Left lobe of liver (tissue), 2 donors: Measurements from ENCODE around the gene TMEM201. TPM values are rescaled to one million over a fixed set of nuclear protein-coding genes. Genes with fewer than 3 reads are reported as not detected.

ENCODE experiments used
- ATAC-seq: fragments of 200-7000 bp; cut with Tn5 transposase; one replicate; pipeline ENCODE4 v1.9.1; 2020; ENCODE audit warnings: mild to moderate bottlenecking, moderate library complexity
- DNase-seq: peaks from one replicate; pipeline ENCODE4 v3.0.0-alpha.2; 2020; ENCODE audit warnings: low spot score
- total RNA-seq: library from RNA; stranded (reverse); gene quantifications from one replicate; pipeline ENCODE4 v1.2.1, GENCODE V29; 2021
- donor health status: DM: no; HTN: no; CAD: no; lungs with moderate emphysema.
- donor health status: DM: no; HTN: yes; CAD: no.

TMEM201 gene
- total RNA-seq, 1 donor from 2014 or later = 2.0 TPM

DNA sequence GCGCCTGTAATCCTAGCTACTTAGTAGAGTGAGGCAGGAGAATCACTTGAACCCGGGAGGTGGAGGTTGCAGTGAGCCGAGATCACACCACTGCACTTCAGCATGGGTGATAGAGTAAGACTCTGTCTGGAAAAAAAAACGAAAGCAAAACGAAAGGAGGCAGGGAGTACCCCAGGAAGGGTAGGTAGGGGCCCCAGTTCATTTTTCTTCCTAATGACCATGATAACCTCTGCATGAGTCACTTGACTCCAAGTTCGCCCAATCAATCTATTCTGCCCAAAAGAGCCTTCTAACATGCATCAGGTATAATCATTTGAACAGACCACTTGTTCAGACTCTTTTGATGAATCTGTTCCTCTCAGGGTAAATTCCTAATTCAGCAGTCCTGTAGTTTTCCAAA is 13.2 kb upstream of the TMEM201 start:
- ATAC-seq = no peak
- no peak for DNase-seq

DNA sequence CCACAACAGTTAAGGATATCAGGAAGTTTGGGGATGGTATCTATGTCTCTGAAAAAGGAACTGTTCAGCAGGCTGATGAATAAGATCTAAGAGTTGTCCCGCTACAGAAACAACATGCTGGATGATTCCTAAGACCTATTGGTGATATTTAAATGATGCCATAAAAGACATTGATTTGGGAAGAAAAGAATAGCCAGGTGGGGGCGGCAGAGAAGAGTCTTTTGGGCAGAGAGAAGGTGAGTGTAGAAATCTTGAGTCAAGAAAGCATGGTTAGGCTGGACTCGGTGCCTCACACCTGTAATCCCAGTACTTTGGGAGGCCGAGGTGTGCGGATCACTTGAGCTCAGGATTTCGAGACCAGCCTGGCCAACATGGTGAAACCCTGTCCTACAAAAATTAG is 11.8 kb upstream of the TMEM201 start:
- ATAC-seq = no peak
- no peak for DNase-seq

DNA sequence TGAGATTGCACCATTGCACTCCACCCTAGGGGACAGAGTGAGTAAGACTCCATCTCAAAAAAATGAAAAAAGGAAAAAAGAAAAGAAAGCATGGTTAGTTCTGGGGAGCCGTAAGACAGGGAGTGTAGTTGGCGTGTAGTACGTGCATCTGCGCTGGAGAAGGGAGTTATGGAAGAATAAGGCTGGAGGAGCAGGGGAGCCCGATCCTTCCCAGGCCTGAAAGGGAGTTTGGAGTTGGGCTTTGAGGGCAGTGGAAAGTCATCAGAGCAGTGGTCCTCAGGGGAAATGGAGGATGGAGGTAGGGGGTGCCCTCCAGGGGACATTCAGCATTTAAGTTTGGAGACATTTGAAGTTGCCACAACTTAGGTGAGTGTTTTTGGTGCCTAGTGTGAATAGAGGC is 11.3 kb upstream of the TMEM201 start:
- DNase-seq = no peak
- ATAC-seq = no peak

DNA sequence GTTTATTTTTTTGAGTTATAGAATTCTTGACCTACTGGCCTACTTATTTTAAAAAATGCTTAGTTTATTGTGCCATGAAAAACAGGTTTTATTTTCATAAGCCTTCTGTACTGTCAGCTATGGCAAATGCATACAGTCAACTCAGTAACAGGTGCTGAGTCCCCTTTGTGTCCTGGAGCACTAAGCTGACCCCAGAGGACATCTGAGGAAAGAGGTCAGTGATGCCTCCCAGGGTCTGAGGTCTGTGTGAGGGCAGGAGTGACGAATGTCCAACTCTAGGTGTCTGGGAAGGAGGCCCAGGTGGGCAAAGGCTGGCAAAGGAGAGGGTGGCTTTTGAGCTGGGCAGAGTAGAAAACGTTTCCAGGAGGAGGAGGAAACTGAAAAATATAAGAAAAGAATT is 7.8 kb upstream of the TMEM201 start:
- ATAC-seq (no peak), DNase-seq (no peak)

DNA sequence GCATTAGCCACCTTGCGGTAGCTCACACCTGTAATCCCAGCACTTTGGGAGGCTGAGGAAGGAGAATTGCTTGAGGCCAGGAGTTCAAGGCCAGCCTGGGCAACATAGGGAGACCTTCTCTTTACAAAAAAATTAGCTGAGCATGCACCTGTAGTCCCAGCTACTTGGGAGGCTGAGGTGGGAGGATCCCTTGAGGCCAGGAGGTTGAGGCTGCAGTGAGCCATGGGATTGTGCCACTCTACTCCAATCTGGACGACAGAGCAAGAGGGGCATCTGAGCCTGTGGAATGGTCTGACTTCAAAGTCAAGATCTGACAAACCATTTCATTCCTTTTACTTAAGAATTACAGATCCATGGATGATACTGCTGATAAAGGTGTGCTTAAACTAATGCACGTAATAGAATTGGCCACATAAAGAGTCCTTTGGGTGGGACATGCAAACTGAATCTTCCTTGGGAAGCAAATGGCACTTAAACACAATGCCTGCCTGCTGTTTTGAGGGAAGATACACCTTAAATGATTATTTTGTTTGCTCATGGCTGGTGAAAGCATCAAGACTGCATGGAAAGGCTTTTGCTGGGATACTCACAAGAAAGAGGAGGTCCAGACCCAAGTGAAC is 2.5 kb upstream of the TMEM201 start:
- ATAC-seq = no peak
- DNase-seq = no peak

DNA sequence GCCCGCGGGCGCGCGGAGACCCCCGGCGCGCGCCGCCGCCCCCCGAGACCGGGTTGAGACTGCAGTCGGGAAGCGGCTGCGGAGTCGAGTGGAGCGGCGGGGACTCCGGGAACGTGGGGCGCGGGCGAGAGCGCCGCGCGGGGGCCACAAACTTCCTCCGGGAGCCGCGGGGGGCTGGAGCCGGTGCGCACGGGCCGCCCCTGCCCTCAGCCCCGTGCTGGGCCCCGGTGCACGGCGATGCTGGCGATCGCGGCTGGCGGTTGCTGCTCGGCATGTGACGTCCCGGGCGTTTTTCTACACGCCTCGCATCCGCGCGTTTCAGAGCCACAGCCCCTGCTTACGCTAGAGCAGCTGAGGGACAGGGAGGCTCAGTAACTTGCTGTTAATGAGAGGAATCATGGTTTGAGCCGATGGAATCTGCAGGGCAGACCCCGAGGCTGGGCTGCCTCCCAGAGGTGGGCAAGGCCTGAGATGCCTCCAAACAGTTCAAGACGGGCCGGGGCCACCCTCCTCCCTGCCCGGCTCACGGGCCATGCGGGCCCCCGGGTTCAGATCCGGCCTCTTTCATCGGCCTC is 520 bp downstream of the TMEM201 start:
- ATAC-seq = no peak

DNA sequence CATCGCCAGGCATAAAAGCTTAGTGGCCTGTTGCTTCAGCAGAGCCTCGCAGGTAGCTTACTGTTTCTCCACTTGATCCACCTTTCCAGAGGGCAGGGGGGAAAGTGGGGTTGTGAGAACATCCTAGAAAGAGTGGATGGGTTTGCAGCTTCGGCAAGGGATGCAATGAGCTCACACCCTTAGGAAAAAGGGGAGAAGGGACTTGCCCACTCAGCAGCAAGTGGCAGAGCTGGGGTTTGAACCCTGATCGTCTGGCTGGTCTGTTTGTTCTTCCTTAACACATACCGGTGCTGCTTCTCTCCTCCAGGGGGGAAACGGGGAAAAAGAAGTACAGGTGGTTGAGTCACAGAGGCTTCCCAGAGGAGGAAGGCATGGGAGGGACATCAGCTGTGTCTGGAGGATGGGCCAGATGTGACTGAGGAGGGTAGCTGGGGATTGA is 1.0 kb downstream of the TMEM201 start:
- ATAC-seq = no peak
- no peak for DNase-seq

More for the DNA sequence above, 520 bp downstream of the TMEM201 start:
- no peak for DNase-seq

DNA sequence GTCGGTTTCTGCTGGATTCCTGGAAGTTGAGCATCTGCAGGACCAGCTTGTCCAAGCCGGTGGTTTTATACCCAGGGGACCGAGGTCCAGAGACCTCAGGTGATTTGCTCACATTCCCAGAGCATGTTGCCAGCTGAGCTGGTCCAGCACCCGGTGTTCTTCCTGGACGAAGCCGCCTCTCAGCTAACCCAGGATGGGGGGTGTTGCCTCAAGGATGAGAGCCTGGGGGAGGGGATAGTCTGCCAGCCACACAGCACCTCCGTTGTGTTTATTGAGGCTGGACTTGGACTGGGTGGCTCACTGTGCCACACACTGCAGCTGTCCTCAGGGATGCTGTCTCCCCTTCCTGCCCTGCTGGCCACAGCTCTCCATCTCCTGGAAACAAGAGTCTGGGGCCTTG is 1.5 kb downstream of the TMEM201 start:
- ATAC-seq (no peak), DNase-seq (no peak)

DNA sequence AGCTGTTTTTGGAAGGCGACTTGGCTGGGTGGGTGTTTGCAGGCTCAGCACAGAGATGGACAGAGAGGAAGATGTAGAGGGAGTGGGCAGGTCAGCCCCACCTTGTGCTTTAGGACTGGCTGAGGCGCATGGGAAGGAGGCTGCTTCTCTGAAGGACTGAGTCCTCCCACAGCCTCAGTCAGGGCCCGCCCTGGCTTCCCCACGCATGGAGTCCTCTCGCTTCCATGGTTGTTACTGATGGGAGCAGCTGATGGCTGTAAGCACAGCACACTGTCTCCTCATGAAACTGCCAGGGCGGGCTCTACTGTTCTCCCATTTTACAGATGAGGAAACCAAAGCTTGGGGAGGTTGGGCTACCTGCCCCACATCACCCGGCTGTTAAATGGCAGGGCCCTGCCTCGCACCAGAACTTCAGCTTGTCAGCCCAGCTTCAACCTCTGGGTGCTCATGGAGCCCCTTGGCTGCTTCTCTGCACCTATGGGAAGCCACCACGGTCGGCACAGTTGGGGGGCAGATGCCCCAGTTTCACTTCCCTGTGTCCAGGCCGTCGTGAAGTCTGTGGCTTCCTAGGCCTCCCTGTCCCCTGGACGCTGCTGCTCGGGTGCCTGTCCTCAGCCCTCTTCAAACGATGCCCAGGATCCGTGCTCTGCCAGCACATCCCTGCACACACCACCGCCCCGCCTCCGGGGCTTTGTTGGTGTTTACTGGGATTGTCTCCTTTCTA is 2.4 kb downstream of the TMEM201 start:
- DNase-seq (no peak), ATAC-seq (no peak)

DNA sequence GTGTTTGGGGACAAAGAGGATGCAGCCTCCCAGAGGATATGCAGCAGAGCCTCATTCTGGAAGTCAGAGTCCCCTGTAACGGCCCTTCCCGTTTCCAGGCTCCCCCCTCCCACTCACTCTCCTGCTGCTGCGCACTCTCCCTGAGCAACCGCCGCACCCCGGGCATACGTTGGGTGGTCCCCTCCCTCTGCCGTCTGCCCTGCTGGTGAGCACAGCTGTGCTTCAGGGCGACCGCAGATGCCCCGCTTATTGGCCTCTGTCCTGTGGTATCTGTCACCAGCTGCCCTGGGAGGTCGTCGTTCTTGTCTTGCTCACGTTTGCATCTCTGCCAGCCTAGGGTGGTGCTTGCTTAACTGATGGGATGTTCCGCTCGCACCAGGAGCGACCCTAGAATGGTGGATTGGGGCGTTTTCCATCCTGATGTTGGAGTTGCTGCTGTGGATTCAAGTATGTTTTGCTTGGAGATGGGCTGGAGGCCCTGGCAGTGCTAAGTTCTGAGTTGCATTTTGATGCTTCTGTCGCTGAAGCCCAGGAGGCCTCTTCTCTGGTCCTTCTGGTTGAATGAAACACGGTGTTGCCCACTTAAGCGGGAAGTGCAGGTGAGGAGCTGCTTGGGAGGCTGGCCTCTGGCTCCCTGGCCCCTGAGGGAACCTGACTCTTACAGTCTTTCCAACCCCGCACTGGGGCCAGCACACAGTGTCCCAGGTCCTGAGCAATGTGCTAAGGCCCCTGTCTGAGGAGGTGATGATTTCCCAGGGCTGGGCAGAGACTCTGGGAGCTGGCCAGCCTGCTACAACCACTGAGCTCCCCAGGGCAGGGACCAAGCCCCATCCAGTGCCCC is 3.2 kb downstream of the TMEM201 start:
- no peak for DNase-seq
- ATAC-seq = no peak

DNA sequence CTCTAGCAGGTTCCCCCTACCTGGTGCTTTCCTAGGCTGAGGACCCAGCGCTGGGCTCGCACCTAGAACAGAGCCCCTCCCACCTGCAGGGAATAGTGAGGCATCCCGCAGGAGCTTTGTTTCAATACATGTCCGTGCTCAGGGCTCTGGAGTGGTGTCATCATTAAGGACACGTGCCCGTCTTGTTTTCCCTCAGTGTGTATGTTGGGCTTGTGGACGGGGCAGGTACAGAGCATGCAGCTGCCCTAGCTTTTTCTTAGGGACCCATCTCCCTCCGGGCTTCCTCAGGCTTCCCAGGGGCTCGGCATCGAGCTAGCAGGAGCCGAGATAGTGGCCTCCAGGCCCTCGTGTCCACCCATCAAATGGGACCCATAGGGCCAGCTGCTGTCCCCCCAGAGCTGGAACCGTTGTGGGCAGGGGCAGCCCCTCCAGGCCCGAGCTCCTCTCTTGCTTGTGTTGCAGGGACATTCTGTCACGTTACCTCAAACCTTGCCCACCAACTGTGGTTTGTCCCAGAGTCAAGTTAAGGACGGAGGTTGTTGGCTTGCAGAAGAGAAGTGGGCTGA is 3.9 kb downstream of the TMEM201 start:
- DNase-seq (no peak), ATAC-seq (no peak)

DNA sequence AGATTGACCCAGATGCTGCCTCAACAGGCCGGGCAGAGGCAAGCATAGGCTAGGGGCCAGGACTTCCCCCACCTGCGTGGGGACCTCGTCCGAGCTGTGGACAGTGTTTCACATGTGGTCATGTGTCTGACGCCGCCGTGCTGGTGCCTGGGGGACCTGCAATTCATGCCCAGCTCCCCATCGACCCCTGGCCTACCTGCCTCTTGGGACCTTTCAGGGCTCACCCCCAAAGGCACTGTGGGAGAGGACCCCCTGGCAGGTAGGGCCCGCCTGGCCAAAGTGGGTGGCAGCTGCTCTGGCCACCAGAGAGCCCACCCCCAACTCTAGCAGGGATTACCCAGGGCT is 4.4 kb downstream of the TMEM201 start:
- DNase-seq (no peak), ATAC-seq (no peak)

DNA sequence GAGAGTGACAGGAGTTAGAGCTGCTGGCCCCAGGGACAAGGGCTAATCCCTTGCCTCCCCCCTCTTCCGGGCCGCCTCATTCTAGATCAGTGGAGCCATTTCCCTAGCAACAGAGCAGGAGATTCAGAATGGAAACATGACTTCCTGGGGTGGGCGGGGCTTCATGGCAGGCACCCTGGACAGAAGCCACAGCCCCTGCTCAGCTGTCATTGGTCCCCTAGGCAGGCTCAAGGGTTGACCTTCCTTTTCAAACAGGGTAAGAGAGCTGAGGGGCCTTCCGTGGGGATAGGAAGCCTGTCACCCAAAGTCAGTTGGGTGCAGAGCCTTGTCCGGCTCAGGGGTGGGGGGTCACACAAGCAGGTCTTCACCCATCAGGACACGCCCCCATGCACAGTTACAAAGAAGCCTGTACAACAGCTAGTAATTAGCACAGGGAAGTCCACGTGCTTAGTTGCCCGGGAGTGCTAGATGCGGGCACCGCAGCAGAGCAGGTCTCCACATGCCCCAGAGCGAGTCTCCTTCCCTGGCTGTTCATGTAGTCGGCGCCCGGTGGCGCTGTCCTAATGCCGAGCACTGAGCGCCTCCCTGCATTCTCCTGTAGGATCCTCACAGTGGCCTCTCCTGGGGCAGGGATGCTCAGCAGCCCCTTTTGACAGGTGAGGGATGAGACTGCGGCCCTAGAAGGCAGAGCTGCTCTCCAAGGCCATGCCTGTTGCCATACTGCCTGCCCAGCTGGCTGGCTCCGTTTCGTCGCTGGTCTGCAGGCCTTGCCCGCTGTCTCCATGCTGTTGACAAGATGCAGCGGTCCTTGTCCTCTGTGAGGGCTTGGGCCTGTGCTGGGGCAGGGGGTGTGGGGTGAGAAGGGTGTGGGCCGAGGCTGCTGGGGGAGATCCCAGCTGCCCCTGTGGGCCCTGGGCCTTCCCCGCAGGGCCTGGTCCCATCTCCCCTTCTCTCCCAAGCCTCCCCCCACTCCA is 5.1 kb downstream of the TMEM201 start:
- DNase-seq (no peak), ATAC-seq (no peak)

DNA sequence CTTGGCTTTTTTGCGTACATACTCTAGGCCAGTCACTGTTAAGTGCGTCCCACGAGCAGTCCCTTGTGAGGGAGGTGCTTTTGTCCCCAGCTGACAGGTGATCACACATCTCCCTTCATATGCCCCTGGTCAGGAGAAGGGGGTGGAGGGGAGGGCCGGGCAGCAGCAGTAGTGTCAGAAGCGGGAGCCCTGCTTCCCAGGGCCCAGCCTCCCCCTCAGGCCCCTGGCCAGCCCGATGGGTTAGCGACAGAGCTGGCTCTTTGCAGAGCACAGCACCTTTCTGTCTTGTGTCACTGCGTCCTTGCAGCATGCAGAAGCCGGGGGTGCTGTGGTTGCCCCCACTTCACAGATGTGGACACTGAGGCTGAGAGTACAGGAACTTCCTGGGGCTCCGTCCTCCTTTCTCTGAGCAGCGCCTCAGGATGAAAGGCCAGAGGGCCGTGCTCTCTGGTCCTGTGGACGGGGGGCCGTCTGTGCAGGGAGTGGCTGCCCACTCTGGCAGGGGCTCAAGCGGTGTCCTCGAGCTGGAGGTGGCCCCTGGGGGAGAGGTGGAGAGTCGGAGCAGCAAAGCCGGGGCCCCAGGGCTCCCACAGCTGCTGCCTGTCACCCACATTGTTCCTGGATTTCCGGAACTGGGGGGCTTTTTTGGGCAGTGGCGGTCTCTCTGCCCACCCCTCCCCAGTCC is 5.9 kb downstream of the TMEM201 start:
- ATAC-seq (no peak), DNase-seq (no peak)

DNA sequence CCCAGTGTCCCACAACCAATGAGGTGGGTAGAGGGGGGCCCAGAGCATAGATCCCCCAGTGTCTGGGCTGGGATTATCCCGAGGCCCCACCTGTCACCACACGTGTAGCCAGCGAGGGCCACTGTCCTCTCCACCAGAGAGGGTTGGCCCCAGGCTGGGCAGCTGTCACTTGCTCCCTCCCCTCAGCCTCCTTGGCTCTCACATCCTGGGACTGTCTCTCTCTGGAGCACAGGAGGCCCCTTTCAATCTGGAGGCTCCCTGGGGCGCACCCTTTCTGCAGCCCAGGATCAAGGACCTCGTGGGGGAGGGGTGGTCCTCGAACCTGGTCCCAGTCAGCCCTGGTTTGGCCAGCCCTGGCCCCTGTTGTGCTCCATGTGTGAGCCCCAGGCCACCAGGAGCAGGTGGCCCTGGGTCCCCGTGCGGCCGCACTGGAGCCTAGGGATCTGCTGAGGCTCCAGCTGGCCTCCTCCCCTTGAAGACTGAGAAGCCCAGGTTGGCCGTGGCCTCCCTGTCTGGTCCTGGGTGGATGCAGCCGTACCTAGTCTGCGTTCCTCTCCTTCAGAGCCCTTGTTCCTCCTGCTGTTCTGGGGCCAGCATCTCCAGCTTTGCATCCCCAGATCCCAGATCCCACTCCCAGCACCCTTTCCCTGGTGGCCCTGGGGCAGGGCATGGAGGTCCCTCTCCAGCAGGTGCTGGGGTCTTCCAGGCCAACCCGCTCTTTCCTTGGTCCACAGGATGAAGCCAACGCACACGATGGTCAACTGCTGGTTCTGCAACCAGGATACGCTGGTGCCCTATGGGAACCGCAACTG is 6.7 kb downstream of the TMEM201 start:
- DNase-seq (no peak), ATAC-seq (no peak)

DNA sequence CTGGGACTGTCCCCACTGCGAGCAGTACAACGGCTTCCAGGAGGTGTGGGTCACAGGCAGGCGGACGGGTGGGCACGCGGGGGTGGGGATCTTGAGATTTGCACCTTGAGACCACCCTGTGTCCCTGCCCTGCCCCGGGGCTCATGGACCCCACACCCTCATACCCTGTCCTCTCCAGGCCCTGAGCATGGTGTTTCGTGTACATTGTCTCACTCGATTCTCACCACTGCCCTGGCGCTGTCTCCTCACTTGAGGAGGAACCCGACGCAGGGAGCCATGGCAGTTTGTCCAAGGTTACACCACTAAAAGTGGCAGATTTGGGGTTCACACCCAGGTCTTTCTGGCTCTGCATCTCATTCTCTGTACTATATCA is 7.2 kb downstream of the TMEM201 start:
- no peak for DNase-seq
- ATAC-seq = no peak

DNA sequence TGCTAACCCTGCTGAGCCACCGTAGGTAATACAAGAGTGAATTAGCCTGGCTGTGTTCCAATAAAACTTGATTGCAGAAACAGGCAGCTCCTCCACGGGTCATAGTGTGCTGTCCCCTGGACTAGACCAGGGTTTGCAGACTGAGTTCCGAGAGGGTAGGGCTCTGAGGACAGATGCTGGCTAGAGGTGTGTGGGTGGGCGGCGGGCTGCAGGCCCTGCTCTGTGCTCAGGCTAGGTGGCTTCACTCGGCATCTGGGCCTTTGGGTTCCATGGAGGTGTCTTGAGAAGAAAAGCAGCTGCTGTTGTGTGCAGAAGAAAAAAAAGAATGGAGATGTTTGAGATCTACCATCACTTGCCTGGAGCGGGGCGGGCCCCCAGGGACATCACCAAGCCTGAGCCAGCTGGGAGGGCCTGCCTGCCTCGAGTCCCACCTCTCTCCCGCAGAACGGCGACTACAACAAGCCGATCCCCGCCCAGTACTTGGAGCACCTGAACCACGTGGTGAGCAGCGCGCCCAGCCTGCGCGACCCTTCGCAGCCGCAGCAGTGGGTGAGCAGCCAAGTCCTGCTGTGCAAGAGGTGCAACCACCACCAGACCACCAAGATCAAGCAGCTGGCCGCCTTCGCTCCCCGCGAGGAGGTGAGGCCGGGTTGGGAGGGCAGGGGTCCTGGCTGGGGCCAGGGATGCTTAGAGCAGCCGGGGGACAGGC is 7.9 kb downstream of the TMEM201 start:
- DNase-seq (no peak), ATAC-seq (peak; percentile 79)
